Limb (tissue), 2 donors: Measurements from ENCODE around the gene HPSE2.

Source experiments
- DNase-seq, 2 donors: peaks; one replicate each; pipeline ENCODE4 v3.0.0-alpha.2; 2016; ENCODE audit errors: extremely low spot score in 2 of 2

HPSE2 gene

GRCh38 chr10:98848361-98848760 is 387.3 kb downstream of the HPSE2 start:
- DNase-seq = no peak

- no peak for DNase-seq
Measured at GRCh38 chr10:98846787-98847186, 388.9 kb downstream of the HPSE2 start.

GRCh38 chr10:98833542-98833941 is 402.1 kb downstream of the HPSE2 start:
- no peak for DNase-seq

- DNase-seq = peak in 1 of 2 donors; percentile 47
Measured at GRCh38 chr10:98832738-98833137, 402.9 kb downstream of the HPSE2 start.

- no peak for DNase-seq
Measured at GRCh38 chr10:98832196-98832595, 403.5 kb downstream of the HPSE2 start.

- DNase-seq = no peak
Measured at GRCh38 chr10:98831391-98831790, 404.3 kb downstream of the HPSE2 start.

GRCh38 chr10:98825741-98826140 is 409.9 kb downstream of the HPSE2 start:
- no peak for DNase-seq

GRCh38 chr10:98817396-98817795 is 418.3 kb downstream of the HPSE2 start:
- no peak for DNase-seq

- DNase-seq = no peak
Measured at GRCh38 chr10:98815039-98815885, 420.4 kb downstream of the HPSE2 start.

GRCh38 chr10:98814470-98814869 is 421.2 kb downstream of the HPSE2 start:
- DNase-seq = no peak

GRCh38 chr10:98808282-98808892 is 427.3 kb downstream of the HPSE2 start:
- DNase-seq = no peak

- no peak for DNase-seq
Measured at GRCh38 chr10:98800263-98800662, 435.4 kb downstream of the HPSE2 start.

- DNase-seq = no peak
Measured at GRCh38 chr10:98795467-98795866, 440.2 kb downstream of the HPSE2 start.

- DNase-seq = peak in 1 of 2 donors; percentile 13
Measured at GRCh38 chr10:98790817-98791216, 444.8 kb downstream of the HPSE2 start.

- no peak for DNase-seq
Measured at GRCh38 chr10:98778277-98778759, 457.3 kb downstream of the HPSE2 start.

- no peak for DNase-seq
Measured at GRCh38 chr10:98758463-98758862, 477.2 kb downstream of the HPSE2 start.

- DNase-seq = no peak
Measured at GRCh38 chr10:98748298-98748697, 487.4 kb downstream of the HPSE2 start.

GRCh38 chr10:98745645-98746044 is 490.0 kb downstream of the HPSE2 start:
- DNase-seq = no peak

- DNase-seq = no peak
Measured at GRCh38 chr10:98720551-98720950, 515.1 kb downstream of the HPSE2 start.

GRCh38 chr10:98713586-98713985 is 522.1 kb downstream of the HPSE2 start:
- DNase-seq = no peak

- no peak for DNase-seq
Measured at GRCh38 chr10:98696516-98696915, 539.1 kb downstream of the HPSE2 start.

GRCh38 chr10:98694883-98695282 is 540.8 kb downstream of the HPSE2 start:
- DNase-seq = no peak

GRCh38 chr10:98694014-98694413 is 541.6 kb downstream of the HPSE2 start:
- DNase-seq = no peak
